ENCODE results near the gene DNM3. TPM values are rescaled to one million over a fixed set of nuclear protein-coding genes. Genes with fewer than 3 reads are reported as not detected.

DNM3 gene
- total RNA-seq, 1 experiment from 2014 or later = 1.2 TPM

DNA sequence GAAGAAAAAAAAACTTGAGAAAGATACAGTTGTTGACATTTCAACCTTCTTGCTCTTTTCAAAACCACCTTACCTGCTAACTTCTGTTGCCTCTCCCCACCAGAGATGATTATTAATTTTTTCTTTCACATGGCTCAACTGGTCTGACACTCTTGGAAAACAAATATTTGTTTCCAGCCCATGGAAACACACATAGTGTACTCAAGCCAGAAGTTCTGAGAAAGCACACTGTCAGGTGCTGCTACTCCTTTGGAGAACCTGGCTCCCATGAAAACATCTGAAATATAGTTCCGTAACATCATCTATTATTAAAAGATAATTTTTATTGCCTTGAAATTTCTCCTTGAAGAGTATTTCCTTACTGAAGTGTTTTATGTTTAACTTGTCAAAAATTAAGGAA lies 434.2 kb downstream of the DNM3 start:
- H3K4me1 Mint-ChIP-seq (ENCODE audit: low read depth, unreplicated experiment) = peaks cover 34% of the 10 kb centered on the region

DNA sequence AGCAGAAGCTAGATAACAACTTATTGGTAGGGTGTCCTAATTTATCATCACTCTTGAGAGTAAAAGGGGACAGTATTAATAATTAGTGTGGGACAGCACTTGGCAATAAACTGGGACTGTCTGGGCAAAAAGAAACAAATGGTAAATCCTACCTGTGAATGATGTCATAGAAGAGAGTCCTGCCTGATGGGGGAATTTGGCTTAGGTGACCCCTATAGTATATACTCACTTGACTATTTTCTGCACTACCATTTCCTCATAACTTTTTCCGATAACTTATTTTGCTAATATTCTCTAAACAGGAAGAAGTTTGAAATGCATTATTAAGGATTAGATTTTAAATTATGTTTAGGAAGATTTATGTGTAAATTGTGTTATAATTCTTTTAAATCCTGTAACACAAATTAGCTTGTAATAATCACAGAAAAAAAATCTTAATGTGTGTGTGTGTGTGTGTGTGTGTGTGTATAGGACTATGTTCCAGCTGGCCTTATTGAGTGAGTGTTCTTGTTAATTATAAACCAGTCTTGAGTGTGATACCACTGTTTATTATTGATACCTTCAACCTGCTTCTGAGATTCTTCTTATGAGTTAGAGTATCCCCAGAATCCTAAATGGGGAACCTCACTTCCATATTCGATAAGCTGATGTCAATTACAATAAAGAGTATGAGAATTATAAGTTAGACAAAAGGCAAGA lies 435.0 kb downstream of the DNM3 start:
- Mint-ChIP-seq H3K9me3 (ENCODE audit: low read depth, unreplicated experiment) (no peaks in the 10 kb centered on the region), H3K4me3 (ENCODE audit: low read depth, unreplicated experiment) (no peak overlapping the region), H3K36me3 (ENCODE audit: insufficient read depth, unreplicated experiment) (no peaks in the 10 kb centered on the region), H3K27ac (ENCODE audit: unreplicated experiment) (no peak overlapping the region), H3K4me1 (ENCODE audit: low read depth, unreplicated experiment) (peaks cover 42% of the 10 kb centered on the region), H3K27me3 (ENCODE audit: unreplicated experiment) (no peaks in the 10 kb centered on the region)
- intact Hi-C loops (cut with micrococcal nuclease; ENCODE audit: unreplicated experiment) = loop anchor here (5.0 kb wide), 2 partner anchors 81 to 121 kb away; no protein-coding TSS in a partner anchor
- no peak for DNase-seq
- TF ChIP-seq, protein P1, sequence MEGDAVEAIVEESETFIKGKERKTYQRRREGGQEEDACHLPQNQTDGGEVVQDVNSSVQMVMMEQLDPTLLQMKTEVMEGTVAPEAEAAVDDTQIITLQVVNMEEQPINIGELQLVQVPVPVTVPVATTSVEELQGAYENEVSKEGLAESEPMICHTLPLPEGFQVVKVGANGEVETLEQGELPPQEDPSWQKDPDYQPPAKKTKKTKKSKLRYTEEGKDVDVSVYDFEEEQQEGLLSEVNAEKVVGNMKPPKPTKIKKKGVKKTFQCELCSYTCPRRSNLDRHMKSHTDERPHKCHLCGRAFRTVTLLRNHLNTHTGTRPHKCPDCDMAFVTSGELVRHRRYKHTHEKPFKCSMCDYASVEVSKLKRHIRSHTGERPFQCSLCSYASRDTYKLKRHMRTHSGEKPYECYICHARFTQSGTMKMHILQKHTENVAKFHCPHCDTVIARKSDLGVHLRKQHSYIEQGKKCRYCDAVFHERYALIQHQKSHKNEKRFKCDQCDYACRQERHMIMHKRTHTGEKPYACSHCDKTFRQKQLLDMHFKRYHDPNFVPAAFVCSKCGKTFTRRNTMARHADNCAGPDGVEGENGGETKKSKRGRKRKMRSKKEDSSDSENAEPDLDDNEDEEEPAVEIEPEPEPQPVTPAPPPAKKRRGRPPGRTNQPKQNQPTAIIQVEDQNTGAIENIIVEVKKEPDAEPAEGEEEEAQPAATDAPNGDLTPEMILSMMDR (IDR thresholded peaks at IDR 0.05; ENCODE audit: unreplicated experiment) = no peak
- CTCF ChIA-PET = no interaction called here
- no TSS peak for BruUV-seq (replicated peaks)

More for the DNA sequence above, 434.2 kb downstream of the DNM3 start:
- CTCF ChIA-PET = no interaction called here
- TF ChIP-seq, protein P1 (IDR thresholded peaks at IDR 0.05; ENCODE audit: unreplicated experiment) = no peak
- H3K36me3 Mint-ChIP-seq (ENCODE audit: insufficient read depth, unreplicated experiment) = no peaks in the 10 kb centered on the region
- DNase-seq = no peak
- H3K27me3 Mint-ChIP-seq (ENCODE audit: unreplicated experiment) = no peaks in the 10 kb centered on the region
- intact Hi-C loops (cut with micrococcal nuclease; ENCODE audit: unreplicated experiment) = loop anchor here (5.0 kb wide), 2 partner anchors 82 to 122 kb away; no protein-coding TSS in a partner anchor
- H3K9me3 Mint-ChIP-seq (ENCODE audit: low read depth, unreplicated experiment) = no peaks in the 10 kb centered on the region
- H3K27ac Mint-ChIP-seq (ENCODE audit: unreplicated experiment) = peak overlapping the region; percentile 16
- BruUV-seq (replicated peaks) = no TSS peak
- no peak overlapping the region for H3K4me3 Mint-ChIP-seq (ENCODE audit: low read depth, unreplicated experiment)

GRCh38 chr1:172277275-172277674 lies 436.0 kb downstream of the DNM3 start:
- no peak for DNase-seq
- H3K4me3 Mint-ChIP-seq (ENCODE audit: low read depth, unreplicated experiment) = no peak overlapping the region
- no peaks in the 10 kb centered on the region for H3K36me3 Mint-ChIP-seq (ENCODE audit: insufficient read depth, unreplicated experiment)
- H3K27ac Mint-ChIP-seq (ENCODE audit: unreplicated experiment) = no peak overlapping the region
- H3K9me3 Mint-ChIP-seq (ENCODE audit: low read depth, unreplicated experiment) = peaks cover 3% of the 10 kb centered on the region
- no peaks in the 10 kb centered on the region for H3K27me3 Mint-ChIP-seq (ENCODE audit: unreplicated experiment)
- H3K4me1 Mint-ChIP-seq (ENCODE audit: low read depth, unreplicated experiment) = peaks cover 49% of the 10 kb centered on the region
- intact Hi-C loops (cut with micrococcal nuclease; ENCODE audit: unreplicated experiment) = loop anchor here (5.0 kb wide), 2 partner anchors 80 to 120 kb away; no protein-coding TSS in a partner anchor
- no TSS peak for BruUV-seq (replicated peaks)
- TF ChIP-seq, protein P1 (IDR thresholded peaks at IDR 0.05; ENCODE audit: unreplicated experiment) = no peak
- CTCF ChIA-PET = no interaction called here

DNA sequence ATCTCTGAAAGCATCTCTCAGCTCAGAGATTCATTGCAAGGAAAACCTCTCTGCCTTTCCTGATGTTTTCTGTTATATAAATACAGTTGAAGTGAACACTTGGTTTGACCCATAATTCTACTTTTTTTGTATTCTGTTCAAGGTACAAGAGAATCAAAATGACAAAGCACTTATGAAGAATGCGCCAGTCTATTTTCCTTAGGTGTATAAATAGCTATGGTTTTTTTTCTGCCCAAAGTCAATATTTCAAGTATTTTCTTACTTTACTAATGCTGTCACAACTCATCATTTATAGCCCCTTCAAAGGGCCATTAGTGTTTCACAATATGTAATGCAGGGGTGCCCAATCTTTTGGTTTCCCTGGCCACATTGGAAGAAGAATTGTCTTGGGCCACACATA lies 436.7 kb downstream of the DNM3 start:
- Mint-ChIP-seq H3K9me3 (ENCODE audit: low read depth, unreplicated experiment) (peaks cover 4% of the 10 kb centered on the region), H3K36me3 (ENCODE audit: insufficient read depth, unreplicated experiment) (peaks cover 1% of the 10 kb centered on the region), H3K27ac (ENCODE audit: unreplicated experiment) (no peak overlapping the region), H3K27me3 (ENCODE audit: unreplicated experiment) (no peaks in the 10 kb centered on the region), H3K4me3 (ENCODE audit: low read depth, unreplicated experiment) (no peak overlapping the region), H3K4me1 (ENCODE audit: low read depth, unreplicated experiment) (peaks cover 51% of the 10 kb centered on the region)
- no TSS peak for BruUV-seq (replicated peaks)
- intact Hi-C loops (cut with micrococcal nuclease; ENCODE audit: unreplicated experiment) = loop anchor here (5.0 kb wide), 2 partner anchors 79 to 119 kb away; no protein-coding TSS in a partner anchor
- CTCF ChIA-PET = interaction anchor here (0.6 kb wide), 1 partner anchor 121 kb away, joined by 3 read pairs; no protein-coding TSS in a partner anchor
- TF ChIP-seq, protein P1 (IDR thresholded peaks at IDR 0.05; ENCODE audit: unreplicated experiment) = no peak
- DNase-seq = no peak
